C4-2B (cell line): ENCODE data around the gene IFT122.
"Not testable (repeated sequence)": the region's sequence is repeated elsewhere in the genome, so short reads cannot be mapped to it uniquely, and the experiment has no call there.

ENCODE experiments used
- H3K27ac ChIP-seq: fragments of 450-650 bp; 2 replicates; pipeline ENCODE4 v1.5.1; 2017
- CTCF ChIP-seq: fragments of 450-650 bp; conservative IDR thresholded peaks from 2 replicates; pipeline ENCODE4 v1.5.1; 2017; ENCODE audit warnings: mild to moderate bottlenecking
- ZFX ChIP-seq: fragments of 450-650 bp; IDR thresholded peaks from 2 replicates; pipeline ENCODE4 v1.6.1; 2017

Gene IFT122

GRCh38 chr3:129507181-129507831 lies 67.3 kb downstream of the IFT122 start:
- H3K27ac ChIP-seq: no peak overlapping the region
- TF ChIP-seq ZFX (no peak), CTCF (no peak)

GRCh38 chr3:129512595-129512994 lies 72.6 kb downstream of the IFT122 start:
- no peak overlapping the region for H3K27ac ChIP-seq
- no peak for TF ChIP-seq ZFX
- no peak for TF ChIP-seq CTCF

GRCh38 chr3:129513705-129514104 lies 73.7 kb downstream of the IFT122 start:
- H3K27ac ChIP-seq: no peak overlapping the region
- no peak for TF ChIP-seq ZFX
- no peak for TF ChIP-seq CTCF

- TF ChIP-seq CTCF (no peak), ZFX (no peak)
- no peak overlapping the region for H3K27ac ChIP-seq
These were observed 74.1 kb downstream of the IFT122 start for GRCh38 chr3:129514110-129514509.

- no peak for TF ChIP-seq CTCF
- no peak for TF ChIP-seq ZFX
These were observed 74.5 kb downstream of the IFT122 start for GRCh38 chr3:129514563-129514962.

GRCh38 chr3:129515108-129515820 lies 75.2 kb downstream of the IFT122 start:
- not testable (repeated sequence) for H3K27ac ChIP-seq

More at GRCh38 chr3:129514563-129514962, 74.5 kb downstream of the IFT122 start:
- H3K27ac ChIP-seq: no peak overlapping the region

GRCh38 chr3:129515821-129516432 lies 75.9 kb downstream of the IFT122 start:
- H3K27ac ChIP-seq: not testable (repeated sequence)

- no peak overlapping the region for H3K27ac ChIP-seq
- no peak for TF ChIP-seq ZFX
- no peak for TF ChIP-seq CTCF
These were observed 77.5 kb downstream of the IFT122 start for GRCh38 chr3:129517516-129517915.
